GM21423 (cell line): ENCODE measurements around the gene NPR1.

ENCODE experiments used
- ATAC-seq: cut with Tn5 transposase; IDR thresholded peaks from one replicate; pipeline ENCODE4 v1.9.1; 2021; ENCODE audit warnings: mild to moderate bottlenecking, moderate library complexity; ENCODE audit not compliant: unreplicated experiment

NPR1 gene

GRCh38 chr1:153677718-153678518, 570 bp upstream of the NPR1 start:
- no peak for ATAC-seq

GRCh38 chr1:153679337-153680119, 1.0 kb downstream of the NPR1 start:
- ATAC-seq = no peak

GRCh38 chr1:153680120-153680403, 1.6 kb downstream of the NPR1 start:
- ATAC-seq = no peak

- ATAC-seq = no peak
These were observed 4.2 kb downstream of the NPR1 start for GRCh38 chr1:153682730-153683129.

GRCh38 chr1:153683854-153684253, 5.4 kb downstream of the NPR1 start:
- ATAC-seq = no peak

DNA sequence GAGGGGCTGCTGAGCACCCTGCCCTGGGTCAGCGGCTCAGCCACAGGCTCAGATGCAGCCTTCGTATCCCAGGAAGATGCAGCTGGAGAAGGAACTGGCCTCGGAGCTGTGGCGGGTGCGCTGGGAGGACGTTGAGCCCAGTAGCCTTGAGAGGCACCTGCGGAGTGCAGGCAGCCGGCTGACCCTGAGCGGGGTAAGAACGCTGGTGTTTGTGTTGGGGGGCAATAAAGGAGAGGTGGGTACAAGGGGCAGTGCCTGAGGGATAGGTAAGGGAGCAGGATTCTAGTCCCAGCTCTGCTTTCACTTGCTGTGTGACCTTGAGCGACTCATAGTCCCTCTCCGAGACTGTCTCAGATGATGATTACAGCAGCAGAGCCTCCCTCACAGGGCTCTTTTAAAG, 6.4 kb downstream of the NPR1 start:
- ATAC-seq = no peak

DNA sequence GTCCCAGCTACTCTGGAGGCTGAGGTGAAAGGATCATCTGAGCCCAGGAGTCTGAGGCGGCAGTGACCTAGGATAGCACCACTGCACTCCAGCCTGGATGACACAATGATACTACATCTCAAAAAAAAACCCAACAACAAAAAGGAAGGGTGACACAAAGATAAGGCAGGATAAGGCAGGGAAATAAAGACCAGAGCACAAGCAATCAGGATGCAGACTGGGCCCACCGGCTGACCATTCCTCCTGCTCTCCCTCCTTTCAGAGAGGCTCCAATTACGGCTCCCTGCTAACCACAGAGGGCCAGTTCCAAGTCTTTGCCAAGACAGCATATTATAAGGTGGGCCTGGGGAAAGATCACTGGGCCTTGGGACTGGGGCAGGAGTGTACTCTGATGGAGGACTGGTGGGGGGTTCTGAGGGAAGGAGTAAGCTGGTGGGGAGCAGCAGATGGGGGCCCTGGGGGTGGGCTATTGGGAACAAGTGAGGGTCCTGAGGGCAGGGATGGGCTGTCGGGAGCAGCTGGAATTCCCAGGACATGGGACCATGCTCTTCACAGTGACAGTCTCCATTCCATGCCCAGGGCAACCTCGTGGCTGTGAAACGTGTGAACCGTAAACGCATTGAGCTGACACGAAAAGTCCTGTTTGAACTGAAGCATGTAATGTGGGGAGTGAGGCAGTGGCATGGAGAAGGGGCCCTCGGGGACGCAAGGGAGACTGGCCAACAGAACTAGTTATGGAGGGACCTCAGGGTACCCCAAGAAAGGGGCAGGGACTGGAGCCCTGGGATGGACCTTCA, 7.3 kb downstream of the NPR1 start:
- ATAC-seq = no peak

GRCh38 chr1:153687346-153688125, 9.0 kb downstream of the NPR1 start:
- ATAC-seq = no peak

GRCh38 chr1:153688276-153688675, 9.8 kb downstream of the NPR1 start:
- no peak for ATAC-seq

DNA sequence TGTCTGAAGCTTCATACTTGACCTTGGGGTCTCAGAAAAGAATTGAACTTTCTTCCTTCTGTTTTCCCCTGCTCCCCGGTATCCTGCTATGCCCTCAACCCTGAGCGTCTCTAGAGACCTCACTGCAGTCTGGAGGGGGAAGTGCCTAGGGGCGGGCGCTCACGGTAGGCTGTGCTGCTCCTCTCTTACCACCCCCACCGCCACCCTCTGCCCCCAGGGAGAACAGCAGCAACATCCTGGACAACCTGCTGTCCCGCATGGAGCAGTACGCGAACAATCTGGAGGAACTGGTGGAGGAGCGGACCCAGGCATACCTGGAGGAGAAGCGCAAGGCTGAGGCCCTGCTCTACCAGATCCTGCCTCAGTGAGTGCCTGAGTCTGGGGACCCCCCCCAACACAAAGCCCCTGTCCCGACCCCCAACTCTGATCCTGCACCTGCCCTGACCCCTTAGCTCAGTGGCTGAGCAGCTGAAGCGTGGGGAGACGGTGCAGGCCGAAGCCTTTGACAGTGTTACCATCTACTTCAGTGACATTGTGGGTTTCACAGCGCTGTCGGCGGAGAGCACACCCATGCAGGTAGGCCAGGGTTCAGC, 10.3 kb downstream of the NPR1 start:
- no peak for ATAC-seq

DNA sequence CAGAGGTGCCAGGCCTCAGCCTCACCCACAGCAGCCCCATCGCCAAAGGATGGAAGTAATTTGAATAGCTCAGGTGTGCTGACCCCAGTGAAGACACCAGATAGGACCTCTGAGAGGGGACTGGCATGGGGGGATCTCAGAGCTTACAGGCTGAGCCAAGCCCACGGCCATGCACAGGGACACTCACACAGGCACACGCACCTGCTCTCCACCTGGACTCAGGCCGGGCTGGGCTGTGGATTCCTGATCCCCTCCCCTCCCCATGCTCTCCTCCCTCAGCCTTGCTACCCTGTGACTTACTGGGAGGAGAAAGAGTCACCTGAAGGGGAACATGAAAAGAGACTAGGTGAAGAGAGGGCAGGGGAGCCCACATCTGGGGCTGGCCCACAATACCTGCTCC, 15.0 kb downstream of the NPR1 start:
- no peak for ATAC-seq

- ATAC-seq = no peak
These were observed 18.3 kb downstream of the NPR1 start for GRCh38 chr1:153696741-153697140.

DNA sequence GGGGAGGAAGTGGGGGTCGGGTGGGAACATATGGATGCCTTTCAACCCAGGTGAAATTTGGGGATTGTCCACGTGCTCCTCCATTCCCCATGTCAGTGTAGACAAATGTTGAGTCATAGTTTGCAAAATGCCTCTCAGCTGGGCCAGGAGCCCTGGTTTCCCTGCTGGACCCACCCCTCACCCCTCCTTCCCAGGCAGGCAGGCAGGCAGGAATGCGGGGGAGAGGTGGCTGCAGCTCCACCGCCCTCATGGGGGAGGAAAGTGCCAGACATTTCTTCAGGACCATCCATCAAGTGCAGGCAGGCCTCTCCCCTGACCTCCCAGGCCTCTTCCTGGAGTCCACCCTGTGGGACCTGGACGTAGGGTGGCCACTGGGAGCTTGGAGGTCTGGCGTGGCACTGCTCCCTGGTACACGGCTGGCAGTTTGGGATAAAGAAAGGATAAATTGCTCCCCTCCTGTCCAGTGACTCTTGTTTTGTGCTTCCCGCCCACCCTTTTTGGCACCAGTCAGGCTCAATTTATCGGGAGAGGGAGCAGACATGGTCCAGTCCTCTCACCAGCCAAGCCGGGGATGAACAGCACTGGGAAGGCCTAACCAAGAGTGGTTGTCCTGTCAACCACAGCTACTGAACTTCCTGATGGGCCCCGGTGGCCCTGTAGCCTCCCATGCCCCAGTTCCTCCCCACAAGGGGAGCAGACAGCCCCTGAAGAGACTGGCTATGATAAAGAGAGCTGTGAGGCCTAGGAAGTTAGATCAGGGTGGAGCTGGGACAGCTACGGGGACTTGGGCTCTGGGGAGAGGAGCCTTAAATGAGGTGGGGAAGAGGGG, 18.9 kb downstream of the NPR1 start:
- no peak for ATAC-seq

- ATAC-seq = no peak
These were observed 19.8 kb downstream of the NPR1 start for GRCh38 chr1:153698020-153698922.

DNA sequence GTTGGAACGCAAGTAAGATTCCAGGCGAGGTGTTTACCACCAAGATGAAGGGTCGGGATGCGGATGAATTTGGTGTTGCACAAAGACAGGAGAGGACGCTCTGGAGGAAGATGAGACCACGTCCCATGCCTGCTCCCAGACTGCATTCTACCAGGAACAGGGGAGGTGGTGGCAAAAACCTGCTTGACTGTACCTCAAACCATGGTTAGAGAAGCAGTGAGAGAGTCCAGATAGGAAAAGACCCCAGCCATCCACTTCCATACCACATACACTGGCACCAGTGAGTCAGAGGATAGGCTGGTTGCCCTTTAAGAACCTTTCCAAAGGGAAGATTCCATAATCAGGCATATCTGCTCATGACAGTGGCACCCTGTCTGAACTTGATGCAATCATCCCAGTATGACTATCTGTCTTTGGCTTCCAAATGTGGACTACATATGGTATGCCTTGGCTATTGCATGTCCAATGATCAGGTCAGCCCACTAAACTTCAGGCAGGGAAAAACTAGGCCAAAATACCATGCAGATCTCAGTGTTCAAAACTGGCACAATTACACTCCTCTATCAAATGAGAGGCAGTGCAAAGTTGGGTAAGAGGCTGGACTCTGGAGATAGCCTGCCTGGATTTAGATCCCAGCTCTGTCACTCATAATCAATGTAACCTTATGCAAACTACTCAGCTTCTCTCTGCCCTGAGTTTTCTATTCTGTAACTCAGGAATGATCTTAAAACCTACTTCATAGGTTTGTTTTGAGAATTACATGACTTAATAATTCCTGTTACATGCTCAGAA, 20.6 kb downstream of the NPR1 start:
- ATAC-seq = no peak

DNA sequence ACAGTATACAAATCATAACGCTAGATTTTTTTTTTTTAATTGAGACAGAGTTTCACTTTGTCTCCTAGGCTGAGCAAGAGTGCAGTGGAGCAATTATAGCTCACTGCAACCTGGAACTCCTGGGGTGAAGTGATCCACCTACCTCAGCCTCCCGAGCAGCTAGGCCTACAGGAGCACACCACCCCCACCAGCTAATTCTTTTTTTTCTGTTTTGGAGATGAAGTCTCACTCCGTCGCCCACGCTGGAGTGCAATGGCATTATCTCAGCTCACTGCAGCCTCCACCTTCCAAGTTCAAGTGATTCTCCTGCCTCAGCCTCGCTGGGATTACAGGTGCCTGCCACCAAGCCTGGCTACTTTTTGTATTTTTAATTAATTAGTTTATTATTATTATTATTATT, 21.3 kb downstream of the NPR1 start:
- ATAC-seq = no peak

GRCh38 chr1:153705484-153705883, 27.0 kb downstream of the NPR1 start:
- ATAC-seq = no peak

DNA sequence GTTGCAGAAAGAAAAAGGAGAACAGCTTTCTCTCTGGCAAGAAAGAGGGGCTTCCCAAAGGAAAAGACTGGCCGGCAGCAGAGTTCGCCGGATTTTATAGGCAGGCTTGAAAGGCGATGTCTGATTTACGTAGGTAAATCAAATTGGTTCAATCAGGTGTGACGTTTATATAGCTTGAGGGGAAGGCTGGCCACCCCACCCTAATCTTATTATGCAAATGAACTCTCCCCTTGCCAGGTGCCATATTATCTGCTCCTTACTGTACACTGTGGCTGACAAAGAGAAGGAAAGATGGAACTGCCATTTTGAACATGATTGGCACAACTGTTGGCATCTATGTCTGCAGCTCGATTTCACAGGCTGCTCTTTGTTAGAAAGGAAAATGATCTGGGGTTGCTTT, 32.5 kb downstream of the NPR1 start:
- no peak for ATAC-seq
